Epithelial cell of alveolus of lung (primary cell): ENCODE results near the gene DLAT. TPM values are rescaled to one million over a fixed set of nuclear protein-coding genes. Genes with fewer than 3 reads are reported as not detected.

Experiments used
- total RNA-seq: library from RNA; depleted of rRNA; stranded (reverse); fragments of >200 nt; gene quantifications from 2 replicates; pipeline ENCODE4 v1.2.1, GENCODE V29; 2015

The DLAT gene
- total RNA-seq = 23.9 and 34.0 TPM in 2 replicates

DNA sequence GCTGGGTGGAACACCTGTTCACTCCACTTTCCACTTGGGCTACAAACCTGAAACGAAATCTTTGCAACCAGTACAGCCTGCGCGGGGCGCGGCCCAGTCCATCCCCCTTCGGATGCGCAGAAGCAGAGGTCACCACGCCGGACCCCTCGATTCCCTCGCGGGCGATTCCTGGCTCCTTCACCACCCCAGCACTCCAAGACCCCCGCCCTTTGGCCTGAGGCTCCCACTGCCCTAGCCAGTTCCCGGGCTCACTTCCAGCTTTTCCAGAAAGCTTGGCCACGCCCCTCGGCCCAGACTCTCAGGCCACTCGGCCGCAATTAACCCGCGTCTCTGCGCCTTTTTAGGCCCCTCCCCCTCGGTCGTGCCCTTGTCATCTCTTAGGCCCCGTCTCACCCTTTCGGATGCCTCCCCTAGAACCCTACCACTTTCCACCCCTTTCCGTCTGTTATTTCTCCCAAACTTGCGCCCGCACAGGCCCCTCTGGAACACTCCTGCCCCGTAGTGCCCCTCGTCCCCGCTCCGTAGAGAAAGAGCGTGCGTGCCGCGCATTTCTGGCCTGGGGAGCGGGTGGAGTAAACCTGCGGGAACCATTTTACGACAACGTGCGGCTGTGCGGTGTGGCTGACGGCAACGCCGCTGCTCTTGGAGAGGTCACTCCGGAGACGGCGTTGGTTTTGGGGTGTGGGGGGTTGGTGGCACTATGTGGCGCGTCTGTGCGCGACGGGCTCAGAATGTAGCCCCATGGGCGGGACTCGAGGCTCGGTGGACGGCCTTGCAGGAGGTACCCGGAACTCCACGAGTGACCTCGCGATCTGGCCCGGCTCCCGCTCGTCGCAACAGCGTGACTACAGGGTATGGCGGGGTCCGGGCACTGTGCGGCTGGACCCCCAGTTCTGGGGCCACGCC lies at the start of gene DLAT:
Gene DLAT (plus strand): TSS at position 636 of the 906 bp plus-strand sequence. CDS start 65 bp downstream, at position 701.

GRCh38 chr11:112073941-112074811 lies 49.0 kb downstream of the DLAT start, which contains the start of the genes NKAPD1 and PIH1D2:
Gene NKAPD1 (plus strand): TSS chr11:112074299. CDS start chr11:112075575, 1,276 bp downstream.
Gene PIH1D2 (minus strand): TSS chr11:112074017. CDS start chr11:112073174, 843 bp downstream.

DNA sequence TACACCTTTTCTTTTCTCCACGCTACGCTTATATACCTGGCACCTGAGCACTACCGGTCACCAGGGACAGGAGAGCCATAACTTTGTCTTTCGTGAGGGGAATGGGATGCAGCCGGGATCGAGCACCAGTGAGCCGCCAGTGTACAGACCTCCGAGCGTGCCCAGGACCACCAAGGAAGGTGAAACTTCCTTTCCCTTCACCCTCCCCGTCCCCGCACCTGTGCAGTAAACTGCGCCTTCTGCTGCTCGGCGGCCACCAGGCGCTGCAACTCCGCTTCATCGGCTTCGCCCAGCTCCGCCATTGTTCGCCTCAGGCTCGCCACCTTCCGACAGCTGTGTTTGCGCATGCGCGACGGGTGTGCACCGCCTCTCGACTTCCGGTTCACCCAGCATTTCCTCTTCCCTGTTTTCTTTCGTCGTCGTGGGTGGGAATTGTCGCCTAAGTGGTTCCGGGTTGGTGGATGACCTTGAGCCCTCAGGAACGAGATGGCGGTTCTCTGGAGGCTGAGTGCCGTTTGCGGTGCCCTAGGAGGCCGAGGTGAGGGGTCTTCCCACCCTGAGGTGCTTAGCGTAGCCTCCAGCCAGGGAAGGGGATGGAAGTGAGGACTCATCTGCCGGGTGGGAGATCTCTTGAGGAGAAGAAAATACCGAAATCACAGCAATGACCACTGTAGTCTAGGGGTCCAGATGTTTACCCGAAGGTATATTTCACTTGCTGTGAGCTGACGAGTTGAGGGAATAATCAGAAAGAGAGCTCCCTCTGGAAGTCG lies 61.4 kb downstream of the DLAT start, which contains the start of the genes SDHD and TIMM8B:
Gene SDHD (plus strand): TSS at position 452 of the 770 bp plus-strand sequence. CDS start 35 bp downstream, at position 487.
Gene TIMM8B (minus strand): TSS at position 335 of the 770 bp plus-strand sequence. CDS start 33 bp downstream, at position 302.

Other genes starting within 250 kb of the DLAT start
- 29.5 and 29.7 TPM in 2 replicates for gene ALG9, start 153.8 kb upstream of the DLAT start, total RNA-seq
- gene FDXACB1, start 146.2 kb upstream of the DLAT start, total RNA-seq = 0.88 and 3.1 TPM in 2 replicates
- gene CFAP68, start 145.9 kb upstream of the DLAT start, total RNA-seq = 16.2 and 19.8 TPM in 2 replicates
- gene CRYAB, start 113.6 kb upstream of the DLAT start, total RNA-seq = 3.2 and 9.3 TPM in 2 replicates
- 0.26 TPM in 1 of 2 replicates, not detected in the other for gene HSPB2, start 112.7 kb upstream of the DLAT start, total RNA-seq
- gene C11orf52, start 106.5 kb upstream of the DLAT start, total RNA-seq = not detected in 2 replicates
- gene DIXDC1, start 88.1 kb upstream of the DLAT start, total RNA-seq = 12.8 and 15.9 TPM in 2 replicates
- gene PIH1D2, start 48.6 kb downstream of the DLAT start, total RNA-seq = 1.8 and 4.6 TPM in 2 replicates
- 13.6 and 19.8 TPM in 2 replicates for gene NKAPD1, start 48.9 kb downstream of the DLAT start, total RNA-seq
- 26.6 and 54.9 TPM in 2 replicates for gene TIMM8B, start 61.3 kb downstream of the DLAT start, total RNA-seq
- 88.4 and 149 TPM in 2 replicates for gene SDHD, start 61.5 kb downstream of the DLAT start, total RNA-seq
- 0.56 and 4.1 TPM in 2 replicates for gene IL18, start 138.7 kb downstream of the DLAT start, total RNA-seq
- not detected in 2 replicates for gene TEX12, start 142.0 kb downstream of the DLAT start, total RNA-seq
- gene BCO2, start 150.1 kb downstream of the DLAT start, total RNA-seq = 0.91 and 10.5 TPM in 2 replicates
- gene PTS, start 201.0 kb downstream of the DLAT start, total RNA-seq = 22.0 and 27.4 TPM in 2 replicates
- gene PLET1, start 235.5 kb downstream of the DLAT start, total RNA-seq = not detected in 2 replicates